ENCODE data around the gene GLYATL1B. TPM values are rescaled to one million over a fixed set of nuclear protein-coding genes. Genes with fewer than 3 reads are reported as not detected.
A peak's percentile ranks its signal among the peaks of the same experiment; 100 is the strongest.
"Not testable (repeated sequence)": the region's sequence is repeated elsewhere in the genome, so short reads cannot be mapped to it uniquely, and the experiment has no call there.

GLYATL1B gene
- polyA plus RNA-seq, 1 donor (not counting 4 experiments of a cell fraction or from before 2014, with no cell fraction given): not detected

GRCh38 chr11:59097113-59097708 is 11.1 kb downstream of the GLYATL1B start:
- Histone ChIP-seq H3K4me1 (ENCODE audit: control insufficient read depth, extremely low read depth, insufficient read depth, low read length) (peaks cover 4% of the 10 kb centered on the region), H3K36me3 (ENCODE audit: control insufficient read depth in 2 of 2, extremely low read depth in 1 of 2, insufficient read depth in 2 of 2, low read length in 2 of 2) (no peaks in the 10 kb centered on the region), H3K9me1 (ENCODE audit: control insufficient read depth, extremely low read depth, insufficient read depth, low read length) (no peaks in the 10 kb centered on the region), H3K79me2 (ENCODE audit: control insufficient read depth, insufficient read depth, low read length) (no peaks in the 10 kb centered on the region), H3K9me3 (ENCODE audit: control insufficient read depth, low read depth, low read length) (no peaks in the 10 kb centered on the region), H3K4me2 (ENCODE audit: control insufficient read depth, extremely low read depth, insufficient read depth, low read depth, low read length) (no peak overlapping the region), H3K27ac (ENCODE audit: control insufficient read depth, insufficient read depth, low read length) (no peak overlapping the region), H3K27me3 (ENCODE audit: control insufficient read depth, extremely low read depth, insufficient read depth, low read length) (no peaks in the 10 kb centered on the region), H2AFZ (ENCODE audit: control insufficient read depth, low read length) (no peak overlapping the region), H3K9ac (ENCODE audit: control insufficient read depth, extremely low read depth, insufficient read depth, low read length) (no peak overlapping the region), H3K4me3 (ENCODE audit: control insufficient read depth in 2 of 3, extremely low read depth in 1 of 3, insufficient read depth in 2 of 3, low read depth in 1 of 3, low read length in 3 of 3) (no peak overlapping the region), H4K20me1 (ENCODE audit: control insufficient read depth, extremely low read depth, insufficient read depth, low read length) (no peaks in the 10 kb centered on the region)
- no peak for DNase-seq (ENCODE audit: low read depth, low spot score)
- dilution Hi-C loops (cut with MboI; ENCODE audit: extremely low pct_ligation_motif_present, low sequenced_read_pairs): no loop called here
- peak; percentile 17 for FAIRE-seq
- peak; percentile 58 to 74 (median 62) for TF ChIP-seq CTCF (optimal IDR thresholded peaks at IDR 0.05 in 1 of 3, IDR thresholded peaks at IDR 0.05 in 1 of 3, conservative IDR thresholded peaks at IDR 0.05 in 1 of 3; ENCODE audit: extremely low read depth in 1 of 3, insufficient read depth in 2 of 3, low read length in 3 of 3)
- no peak for TF ChIP-seq EZH2 (IDR thresholded peaks at IDR 0.05; ENCODE audit: low read length)

GRCh38 chr11:59097938-59098337 is 11.8 kb downstream of the GLYATL1B start:
- H3K27me3 ChIP-seq (ENCODE audit: control insufficient read depth, extremely low read depth, insufficient read depth, low read length); H2AFZ ChIP-seq (ENCODE audit: control insufficient read depth, low read length); H3K36me3 ChIP-seq (ENCODE audit: control insufficient read depth in 2 of 2, extremely low read depth in 1 of 2, insufficient read depth in 2 of 2, low read length in 2 of 2); H3K79me2 ChIP-seq (ENCODE audit: control insufficient read depth, insufficient read depth, low read length); H3K9ac ChIP-seq (ENCODE audit: control insufficient read depth, extremely low read depth, insufficient read depth, low read length); H3K9me1 ChIP-seq (ENCODE audit: control insufficient read depth, extremely low read depth, insufficient read depth, low read length); H3K27ac ChIP-seq (ENCODE audit: control insufficient read depth, insufficient read depth, low read length); dilution Hi-C loops (cut with MboI; ENCODE audit: extremely low pct_ligation_motif_present, low sequenced_read_pairs); H3K4me1 ChIP-seq (ENCODE audit: control insufficient read depth, extremely low read depth, insufficient read depth, low read length); H3K9me3 ChIP-seq (ENCODE audit: control insufficient read depth, low read depth, low read length); H3K4me3 ChIP-seq (ENCODE audit: control insufficient read depth in 2 of 3, extremely low read depth in 1 of 3, insufficient read depth in 2 of 3, low read depth in 1 of 3, low read length in 3 of 3); DNase-seq (ENCODE audit: low read depth, low spot score); H3K4me2 ChIP-seq (ENCODE audit: control insufficient read depth, extremely low read depth, insufficient read depth, low read depth, low read length); H4K20me1 ChIP-seq (ENCODE audit: control insufficient read depth, extremely low read depth, insufficient read depth, low read length); FAIRE-seq: not testable (repeated sequence)

- Histone ChIP-seq H3K79me2 (ENCODE audit: control insufficient read depth, insufficient read depth, low read length) (no peaks in the 10 kb centered on the region), H3K36me3 (ENCODE audit: control insufficient read depth in 2 of 2, extremely low read depth in 1 of 2, insufficient read depth in 2 of 2, low read length in 2 of 2) (no peaks in the 10 kb centered on the region), H3K9me3 (ENCODE audit: control insufficient read depth, low read depth, low read length) (no peaks in the 10 kb centered on the region), H3K27ac (ENCODE audit: control insufficient read depth, insufficient read depth, low read length) (no peak overlapping the region), H3K4me3 (ENCODE audit: control insufficient read depth in 2 of 3, extremely low read depth in 1 of 3, insufficient read depth in 2 of 3, low read depth in 1 of 3, low read length in 3 of 3) (peak overlapping the region in 1 of 3 experiments; percentile 22), H3K9ac (ENCODE audit: control insufficient read depth, extremely low read depth, insufficient read depth, low read length) (no peak overlapping the region), H3K9me1 (ENCODE audit: control insufficient read depth, extremely low read depth, insufficient read depth, low read length) (no peaks in the 10 kb centered on the region), H4K20me1 (ENCODE audit: control insufficient read depth, extremely low read depth, insufficient read depth, low read length) (no peaks in the 10 kb centered on the region), H3K27me3 (ENCODE audit: control insufficient read depth, extremely low read depth, insufficient read depth, low read length) (no peaks in the 10 kb centered on the region), H3K4me2 (ENCODE audit: control insufficient read depth, extremely low read depth, insufficient read depth, low read depth, low read length) (peak overlapping the region; percentile 63), H3K4me1 (ENCODE audit: control insufficient read depth, extremely low read depth, insufficient read depth, low read length) (peaks cover 10% of the 10 kb centered on the region), H2AFZ (ENCODE audit: control insufficient read depth, low read length) (peak overlapping the region; percentile 2)
- dilution Hi-C loops (cut with MboI; ENCODE audit: extremely low pct_ligation_motif_present, low sequenced_read_pairs): no loop called here
- FAIRE-seq: no peak
- DNase-seq (ENCODE audit: low read depth, low spot score): no peak
- TF ChIP-seq CTCF (optimal IDR thresholded peaks at IDR 0.05 in 1 of 3, IDR thresholded peaks at IDR 0.05 in 1 of 3, conservative IDR thresholded peaks at IDR 0.05 in 1 of 3; ENCODE audit: extremely low read depth in 1 of 3, insufficient read depth in 2 of 3, low read length in 3 of 3) (peak; percentile 41 to 65 (median 44)), EZH2 (IDR thresholded peaks at IDR 0.05; ENCODE audit: low read length) (no peak)
These were observed 16.2 kb downstream of the GLYATL1B start for GRCh38 chr11:59102259-59102765.

All from keratinocyte (primary cell).